Measurements from ENCODE around the gene ZNG1A.
"Not testable (repeated sequence)": the region's sequence is repeated elsewhere in the genome, so short reads cannot be mapped to it uniquely, and the experiment has no call there.

The ZNG1A gene

DNA sequence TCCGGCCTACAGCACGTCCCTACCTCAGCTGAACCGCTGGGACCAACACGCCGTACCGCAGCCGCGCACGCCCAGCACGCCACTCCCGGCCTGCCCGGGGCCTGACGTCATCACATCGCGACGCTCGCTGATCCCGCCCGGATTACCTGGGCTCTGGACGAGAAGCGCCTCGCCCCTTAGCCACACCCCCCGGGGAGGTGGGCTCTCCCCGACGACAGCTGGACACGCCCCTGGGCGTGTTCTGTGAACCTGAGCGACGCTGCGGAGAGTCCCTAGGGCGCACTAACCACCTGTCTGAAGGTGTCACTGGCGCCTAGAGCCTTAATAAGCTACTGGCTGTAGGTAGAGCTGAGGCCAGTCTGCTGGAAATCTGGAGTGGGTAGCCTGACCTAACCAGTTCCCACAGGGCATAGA is at the start of gene ZNG1A:
TSS of gene ZNG1A (minus strand) at position 87 of the 414 bp plus-strand sequence. CDS start 87 bp downstream, outside the sequence.
- not testable (repeated sequence) for DNase-seq

- no peak for DNase-seq
Measured at GRCh38 chr9:227860-228259, 49.0 kb upstream of the ZNG1A start.

- no peak for DNase-seq
Measured at GRCh38 chr9:224582-225520, 46.0 kb upstream of the ZNG1A start.

- DNase-seq, result no peak
Measured at GRCh38 chr9:224026-224425, 45.2 kb upstream of the ZNG1A start.

GRCh38 chr9:223152-223551 is 44.3 kb upstream of the ZNG1A start:
- no peak for DNase-seq

GRCh38 chr9:221989-222776 is 43.3 kb upstream of the ZNG1A start:
- DNase-seq, result no peak

- no peak for DNase-seq
Measured at GRCh38 chr9:219670-220365, 41.0 kb upstream of the ZNG1A start.

GRCh38 chr9:219036-219435 is 40.2 kb upstream of the ZNG1A start:
- not testable (repeated sequence) for DNase-seq

DNA sequence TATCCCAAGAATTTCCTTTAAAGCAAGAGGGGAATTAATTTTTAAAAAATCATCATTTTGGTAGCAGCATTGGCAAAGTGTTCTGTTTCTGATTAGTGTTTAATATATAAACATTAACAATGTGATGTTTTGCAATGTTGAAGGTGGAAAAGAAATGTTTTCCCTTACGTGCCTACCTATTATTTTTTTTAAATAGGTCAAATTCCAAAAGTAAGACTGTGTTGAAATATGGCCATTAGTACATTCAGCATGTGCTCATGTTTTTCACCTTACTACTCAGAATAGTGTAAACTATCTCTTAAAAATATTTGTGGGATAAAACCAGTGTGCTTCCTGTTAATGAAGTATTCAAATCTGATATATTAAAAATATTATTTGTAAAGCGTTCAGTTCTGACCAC is 39.1 kb upstream of the ZNG1A start:
- no peak for DNase-seq

- DNase-seq, result no peak
Measured at GRCh38 chr9:216866-217265, 38.0 kb upstream of the ZNG1A start.

GRCh38 chr9:215631-216155 is 36.8 kb upstream of the ZNG1A start:
- DNase-seq, result no peak

GRCh38 chr9:214648-215493 is 36.0 kb upstream of the ZNG1A start, which contains the start of gene DOCK8:
Gene DOCK8, plus strand, starts transcription at chr9:214865. Its CDS starts 112 bp downstream, at chr9:214977.
- peak; percentile 48 for DNase-seq

GRCh38 chr9:214351-214647 is 35.4 kb upstream of the ZNG1A start:
- no peak for DNase-seq

GRCh38 chr9:213901-214300 is 35.0 kb upstream of the ZNG1A start:
- not testable (repeated sequence) for DNase-seq

- no peak for DNase-seq
Measured at GRCh38 chr9:212297-212696, 33.4 kb upstream of the ZNG1A start.

DNA sequence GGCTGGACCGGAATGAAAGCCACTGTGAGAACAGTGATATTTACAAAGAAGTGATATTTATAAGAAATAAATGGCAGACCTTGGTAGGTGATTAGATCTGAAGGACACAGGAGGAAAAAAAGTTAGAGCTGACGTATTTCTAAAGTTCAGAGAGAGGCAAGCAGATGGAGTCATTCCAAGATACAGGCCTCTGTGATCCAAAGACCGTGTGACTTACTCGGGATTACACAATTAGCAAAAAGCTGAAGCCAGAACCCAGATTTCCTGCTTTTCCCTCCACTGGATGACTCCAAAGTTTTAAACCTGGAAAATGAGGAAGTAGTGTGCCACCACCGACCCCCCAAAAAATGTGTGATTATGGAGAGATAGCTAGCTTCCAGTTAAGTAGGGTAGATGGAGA is 32.7 kb upstream of the ZNG1A start:
- no peak for DNase-seq

GRCh38 chr9:211036-211435 is 32.2 kb upstream of the ZNG1A start:
- DNase-seq, result no peak

DNA sequence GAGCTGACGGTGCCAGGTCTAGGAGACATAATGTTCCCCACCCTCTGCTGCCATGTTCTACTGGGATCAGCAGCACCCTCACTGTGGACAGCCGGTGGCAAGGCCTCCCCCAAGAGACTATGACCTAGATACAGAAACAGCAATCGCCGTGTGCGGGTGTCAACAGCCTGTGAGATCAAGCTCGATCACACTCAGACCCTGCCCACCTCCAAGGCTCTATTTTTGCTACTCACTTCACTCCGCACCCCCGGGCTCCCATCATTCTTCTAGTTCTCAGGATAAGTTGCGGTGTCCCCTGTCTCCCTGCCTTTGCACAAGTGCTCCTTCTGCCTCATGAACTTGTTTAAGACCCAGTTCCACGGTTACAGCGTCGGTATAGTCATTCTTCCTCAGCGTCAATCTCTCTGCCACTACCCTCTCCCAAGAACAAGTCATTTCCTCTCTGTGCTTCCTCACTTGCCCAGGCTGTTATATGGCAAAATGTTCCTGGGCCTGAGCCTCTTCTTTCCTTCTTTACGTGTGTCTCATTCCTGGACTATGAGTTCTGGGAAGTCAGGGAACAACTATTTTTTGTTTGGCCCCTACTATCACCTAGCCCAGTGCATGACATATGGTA is 30.4 kb upstream of the ZNG1A start:
- no peak for DNase-seq

- DNase-seq, result no peak
Measured at GRCh38 chr9:206481-206880, 27.6 kb upstream of the ZNG1A start.

DNA sequence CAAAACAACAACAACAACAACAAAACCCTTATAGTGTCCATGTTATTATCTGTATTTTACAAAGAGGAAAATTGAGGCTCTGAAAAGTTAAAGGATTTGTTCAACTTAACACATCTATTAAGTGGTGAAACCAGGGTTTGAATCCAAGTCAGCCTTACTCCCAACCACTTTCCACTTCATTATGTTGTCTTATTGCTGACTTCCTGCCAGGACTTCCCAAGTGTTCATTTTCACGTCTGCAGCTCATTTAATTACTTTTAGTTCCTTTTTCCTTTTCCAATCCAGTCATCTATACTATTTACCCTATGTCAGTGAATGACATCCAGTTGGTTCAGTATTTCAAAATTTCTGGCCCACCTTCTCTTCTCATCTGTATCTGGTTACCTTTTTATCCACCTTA is 20.7 kb upstream of the ZNG1A start:
- DNase-seq, result not testable (repeated sequence)

DNA sequence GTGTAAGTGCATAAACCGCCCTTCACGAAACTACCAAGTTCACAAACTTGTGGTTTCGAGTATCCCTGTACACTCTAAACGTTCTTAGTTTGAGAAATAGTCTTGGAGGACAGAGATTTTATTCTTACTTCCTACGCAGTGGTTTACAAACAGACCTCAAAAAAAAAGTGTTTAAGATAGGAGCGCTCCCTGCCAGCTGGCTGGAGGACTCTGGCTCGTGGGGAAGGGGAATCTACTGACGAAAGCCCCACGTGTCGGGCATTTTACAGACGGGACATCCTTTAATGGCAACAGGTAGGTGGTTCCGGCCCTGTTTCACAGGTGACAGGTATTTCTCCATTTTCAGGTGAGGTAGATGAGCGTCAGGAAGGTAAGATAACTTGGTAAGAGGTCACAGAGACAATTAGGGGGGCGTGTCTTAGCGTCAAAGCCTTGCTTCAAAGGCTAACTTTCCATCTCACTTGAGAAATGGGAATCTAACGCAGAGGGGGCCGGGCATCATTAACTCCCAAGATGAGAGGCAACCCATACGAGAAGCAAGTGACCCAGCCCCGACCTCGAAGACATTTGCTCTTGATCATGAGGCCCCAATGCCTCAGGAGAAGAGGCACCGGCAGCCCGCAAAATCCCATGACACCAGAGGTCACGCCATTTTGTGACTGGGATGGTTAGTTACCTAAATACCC is 573 bp downstream of the ZNG1A start:
- DNase-seq, result not testable (repeated sequence)
